Stimulated activated naive CD4-positive, alpha-beta T cell treated with Interleukin-2 at 50 U/mL for 16 hours (primary cell): Measurements from ENCODE around the gene SAE1.
"Not testable (repeated sequence)": the region's sequence is repeated elsewhere in the genome, so short reads cannot be mapped to it uniquely, and the experiment has no call there.

Source experiments
- DNase-seq: peaks from one replicate; lab custom pipeline; 2025; lab: John Stamatoyannopoulos, UW

The SAE1 gene

DNA sequence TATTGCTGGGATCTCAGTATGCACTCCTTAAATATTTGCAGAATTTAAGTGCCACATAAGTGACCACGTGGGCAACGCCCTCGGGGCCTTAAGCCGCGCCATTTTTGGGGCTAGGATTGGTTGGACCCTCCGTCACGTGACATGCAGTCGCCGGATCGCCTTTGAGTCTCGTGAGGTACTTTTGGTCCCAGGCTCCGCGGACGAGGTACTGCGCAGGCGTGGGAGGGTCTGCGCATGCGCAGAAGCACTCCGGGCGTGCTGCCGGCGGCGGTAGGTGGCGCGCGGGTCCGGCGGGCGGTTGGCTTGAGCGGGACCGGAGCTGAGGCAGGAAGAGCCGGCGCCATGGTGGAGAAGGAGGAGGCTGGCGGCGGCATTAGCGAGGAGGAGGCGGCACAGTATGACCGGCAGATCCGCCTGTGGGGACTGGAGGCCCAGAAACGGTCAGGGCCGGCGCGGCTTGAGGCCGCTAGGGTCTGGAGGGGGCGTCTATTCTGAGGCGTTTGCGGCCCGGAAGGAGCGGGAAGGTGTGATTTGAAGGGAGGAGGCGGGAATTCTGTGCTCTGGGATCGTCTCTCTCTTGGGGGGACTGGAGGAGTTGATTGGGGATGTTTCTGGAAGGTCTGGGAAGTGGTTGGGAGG, at the start of gene SAE1:
Gene SAE1, plus strand, starts transcription at position 247 of the 639 bp plus-strand sequence. Its CDS starts 96 bp downstream, at position 343.
- DNase-seq, result peak; percentile 94

GRCh38 chr19:47081095-47081494, 49.5 kb upstream of the SAE1 start:
- no peak for DNase-seq

- DNase-seq, result no peak
These were observed 48.1 kb upstream of the SAE1 start for GRCh38 chr19:47082493-47082892.

DNA sequence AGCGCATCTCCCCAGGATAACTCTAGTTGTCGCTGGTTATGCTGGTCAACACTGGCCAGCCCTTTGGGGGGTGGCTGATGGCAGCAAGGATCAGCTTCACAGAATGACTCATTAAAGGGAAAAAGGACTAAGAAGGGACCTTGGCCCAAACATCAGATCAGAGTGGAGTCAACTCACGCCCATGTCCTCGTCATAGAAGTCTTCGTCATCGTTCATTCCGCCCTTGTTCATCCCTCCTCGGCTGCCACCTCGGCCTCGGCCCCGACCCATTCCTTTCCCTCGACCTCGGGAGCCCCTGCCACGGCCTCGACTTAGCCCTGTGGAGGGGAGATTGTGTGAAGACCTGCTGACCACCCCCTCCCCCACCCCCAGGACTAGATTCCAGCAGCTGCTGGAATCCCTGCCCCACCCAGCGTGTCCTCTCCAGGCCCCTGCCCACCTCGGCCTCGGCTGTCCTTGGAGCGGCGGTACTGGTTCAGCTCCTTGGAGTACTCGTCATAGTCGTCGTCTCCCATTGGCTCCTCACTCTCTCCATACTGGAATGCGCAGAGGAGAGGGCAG, 45.7 kb upstream of the SAE1 start:
- no peak for DNase-seq

DNA sequence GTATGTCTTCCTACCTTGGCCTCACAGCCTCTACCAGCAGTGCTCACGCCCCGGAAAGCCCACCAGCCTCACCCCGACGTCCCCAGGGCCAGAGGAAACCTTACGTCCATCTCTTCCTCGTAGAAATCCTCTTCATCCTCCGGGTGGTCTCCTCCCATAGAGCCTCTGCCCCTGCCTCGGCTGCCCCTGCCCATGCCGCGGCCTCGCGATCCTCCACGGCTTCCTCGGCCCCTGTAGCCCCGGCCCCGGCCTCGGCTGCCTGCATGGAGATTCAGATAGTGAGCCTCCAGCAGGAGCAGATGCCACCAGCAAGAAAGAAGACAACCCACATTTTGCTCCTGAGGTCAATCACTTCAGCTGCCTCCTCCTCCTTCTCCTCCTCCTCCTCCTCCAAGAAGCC, 44.4 kb upstream of the SAE1 start:
- no peak for DNase-seq

GRCh38 chr19:47089767-47090350, 40.8 kb upstream of the SAE1 start:
- no peak for DNase-seq

- no peak for DNase-seq
These were observed 37.4 kb upstream of the SAE1 start for GRCh38 chr19:47093254-47093653.

GRCh38 chr19:47093841-47094240, 36.8 kb upstream of the SAE1 start:
- DNase-seq, result peak; percentile 39

DNA sequence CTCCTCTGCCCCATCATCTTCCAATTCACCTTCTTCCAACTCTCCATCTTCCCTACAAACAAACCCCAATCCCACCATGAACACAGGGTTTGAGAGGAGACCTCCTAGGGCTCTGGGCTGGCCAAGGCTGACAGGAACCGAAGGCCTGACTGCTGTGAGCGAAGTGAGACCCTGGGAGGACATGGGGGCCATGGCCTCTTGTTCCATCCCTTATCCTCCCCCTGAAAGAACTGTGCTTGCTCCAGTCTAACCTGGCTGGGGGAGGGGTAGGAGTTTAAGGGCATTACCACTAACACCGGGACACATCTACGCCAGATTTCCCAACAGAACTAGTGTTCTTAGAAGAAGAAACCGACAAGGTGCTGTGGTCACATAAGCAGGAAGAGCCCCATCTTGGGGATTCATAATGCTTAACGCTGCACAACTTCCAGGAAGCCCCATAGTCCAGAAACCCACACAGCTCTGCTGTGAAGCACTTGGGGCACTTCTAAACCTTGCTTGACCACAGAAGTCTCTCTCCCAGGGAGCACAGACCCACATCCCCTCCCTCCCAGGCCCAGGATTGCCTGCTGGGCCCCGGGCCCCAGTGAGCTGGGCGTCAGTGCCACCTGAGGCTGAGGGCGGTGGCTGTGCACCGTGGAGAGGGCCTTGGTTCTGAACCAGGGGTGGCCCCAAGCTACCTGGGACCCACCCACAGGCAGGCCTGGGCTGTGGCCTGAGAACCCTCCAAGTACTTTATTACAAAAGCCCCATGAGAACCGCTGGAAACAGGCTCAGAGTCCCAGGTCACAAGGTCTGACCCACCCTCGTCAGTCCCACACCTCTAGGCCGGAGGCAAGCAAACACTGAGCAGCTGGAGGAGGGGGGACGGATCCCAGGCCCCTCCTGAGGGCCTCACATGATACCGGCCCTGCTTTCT, 35.8 kb upstream of the SAE1 start:
- DNase-seq, result peak; percentile 34

DNA sequence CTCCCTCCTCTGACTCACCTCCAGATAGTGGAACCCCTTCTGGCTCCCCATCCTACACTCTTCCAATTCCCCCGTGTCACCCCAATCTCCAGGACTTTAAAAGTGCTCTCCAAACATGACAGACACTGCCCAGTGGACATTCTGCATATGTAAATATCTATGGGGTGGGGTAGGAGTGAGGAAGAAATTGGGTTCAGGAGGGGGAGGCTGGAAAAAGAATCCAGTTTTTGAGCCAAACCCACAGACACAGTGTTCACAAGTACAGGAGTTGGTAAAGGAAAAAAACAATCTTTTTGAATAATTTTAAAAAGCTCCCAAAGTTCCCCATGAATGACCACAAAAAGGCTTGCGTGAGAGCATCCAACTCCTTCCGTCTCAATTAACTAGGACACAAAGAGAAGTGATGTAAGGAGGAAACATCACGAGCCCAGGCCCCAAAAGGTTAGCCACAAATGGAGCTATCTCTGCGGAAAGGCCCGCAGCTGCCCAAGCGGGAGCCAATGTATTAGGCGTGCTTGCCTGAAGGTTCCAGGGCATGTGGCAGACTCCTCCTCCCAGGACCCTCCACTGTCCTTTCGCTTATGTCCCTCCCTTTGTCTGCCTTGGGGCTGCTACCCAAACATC, 35.0 kb upstream of the SAE1 start:
- DNase-seq, result no peak

DNA sequence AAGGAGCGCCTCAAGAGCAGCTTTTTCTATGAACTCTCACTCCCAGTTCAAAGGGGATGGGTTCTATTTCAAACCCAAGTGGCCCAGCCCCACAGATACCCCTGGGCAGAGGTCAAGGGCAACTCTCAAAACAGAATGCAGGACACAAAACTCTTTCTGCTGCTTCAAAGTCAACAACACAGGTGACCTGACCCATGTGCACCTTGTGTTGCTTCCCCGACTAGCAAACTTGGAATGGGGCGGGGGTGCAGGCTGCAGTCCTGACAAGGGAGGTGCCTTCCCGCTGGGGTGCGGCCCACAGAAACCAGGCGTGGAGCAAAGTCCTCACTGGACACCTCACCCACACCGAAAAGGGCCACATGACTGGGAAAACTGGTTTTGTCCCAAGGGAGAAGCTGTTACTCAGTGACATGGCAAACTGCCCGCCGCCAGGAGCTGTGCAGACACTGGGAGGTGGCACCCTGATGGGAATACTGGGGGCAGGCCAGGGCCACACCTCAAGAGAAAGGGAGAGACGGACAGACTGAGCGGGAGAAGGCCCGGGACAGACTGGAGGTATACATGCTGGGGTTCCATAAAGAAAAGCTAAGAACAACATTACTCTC, 34.4 kb upstream of the SAE1 start:
- no peak for DNase-seq

DNA sequence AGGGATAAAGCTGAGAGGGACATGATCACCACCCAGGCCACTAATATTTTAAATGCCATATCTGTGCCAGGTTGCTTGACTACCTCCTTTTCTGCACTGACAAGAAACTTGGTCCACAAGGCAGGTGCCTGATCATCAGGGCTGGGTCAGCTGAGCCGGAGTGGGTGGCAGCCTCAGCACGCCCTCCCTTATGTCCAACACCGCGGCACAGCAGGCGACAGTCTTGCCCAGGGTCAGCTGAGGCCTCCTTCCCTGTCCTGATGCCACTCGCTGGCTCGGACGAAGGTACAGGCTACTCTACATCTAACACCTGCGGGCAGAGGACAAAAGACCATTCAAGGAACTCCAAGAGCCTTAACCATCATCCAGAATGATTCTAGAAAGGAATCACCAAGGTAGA, 33.9 kb upstream of the SAE1 start:
- DNase-seq, result no peak

DNA sequence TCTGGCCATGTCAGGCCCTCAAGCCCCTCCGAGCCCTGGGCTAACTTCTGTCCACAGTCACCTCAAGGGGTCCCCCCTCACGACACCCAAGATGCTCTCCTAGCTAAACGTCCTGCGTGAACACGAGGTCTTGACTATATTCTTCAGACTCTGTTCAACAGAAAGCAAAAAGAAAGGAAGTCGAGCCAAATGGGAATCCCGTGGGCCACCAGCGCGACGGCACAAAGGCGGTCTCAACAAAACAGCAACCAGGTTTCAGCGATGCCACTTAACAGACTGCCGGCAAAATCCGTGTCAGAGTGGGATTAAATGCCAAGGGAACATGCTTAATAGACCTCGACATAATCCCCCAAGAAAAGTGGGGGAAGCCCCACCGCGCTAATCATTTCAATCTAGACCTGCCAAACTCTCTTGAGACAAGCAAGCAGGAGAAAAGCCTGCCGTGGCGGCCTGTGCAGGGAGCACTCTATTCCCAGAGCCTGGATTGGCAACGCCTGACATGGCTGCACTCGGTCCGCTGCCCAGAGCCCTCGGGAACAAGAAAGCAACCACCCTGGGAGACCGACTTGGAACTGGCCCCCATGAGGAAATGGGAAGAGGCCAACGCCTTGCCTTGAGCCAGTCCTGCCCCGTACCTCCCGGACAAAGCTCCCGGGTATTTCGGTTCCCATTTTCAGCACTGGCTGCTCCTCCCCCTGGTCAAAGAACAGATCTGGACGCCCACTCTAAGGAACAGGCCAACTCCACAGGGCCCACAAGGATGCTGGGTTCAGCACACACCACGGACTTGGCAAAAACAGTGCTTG, 33.0 kb upstream of the SAE1 start:
- DNase-seq, result no peak

DNA sequence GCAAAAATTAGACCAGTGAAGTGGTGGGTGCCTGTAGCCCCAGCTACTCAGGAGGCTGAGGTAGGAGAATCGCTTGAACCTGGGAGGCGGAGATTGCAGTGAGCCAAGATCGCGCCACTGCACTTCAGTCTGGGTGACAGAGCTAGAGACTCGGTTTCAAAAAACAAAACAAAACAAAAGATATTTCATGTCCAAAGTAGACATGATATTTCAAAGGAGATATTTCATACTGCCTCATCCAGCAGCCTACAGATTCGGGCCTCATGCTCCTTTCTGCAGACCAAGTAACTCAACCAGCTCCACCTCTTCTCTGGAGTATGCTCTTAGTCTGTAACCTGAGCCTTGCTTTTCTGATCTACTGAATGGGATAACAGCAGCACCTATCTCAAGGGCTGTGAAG, 32.0 kb upstream of the SAE1 start:
- DNase-seq, result no peak

GRCh38 chr19:47099576-47100050, 31.0 kb upstream of the SAE1 start:
- DNase-seq, result no peak

- DNase-seq, result no peak
These were observed 30.3 kb upstream of the SAE1 start for GRCh38 chr19:47100290-47100689.

DNA sequence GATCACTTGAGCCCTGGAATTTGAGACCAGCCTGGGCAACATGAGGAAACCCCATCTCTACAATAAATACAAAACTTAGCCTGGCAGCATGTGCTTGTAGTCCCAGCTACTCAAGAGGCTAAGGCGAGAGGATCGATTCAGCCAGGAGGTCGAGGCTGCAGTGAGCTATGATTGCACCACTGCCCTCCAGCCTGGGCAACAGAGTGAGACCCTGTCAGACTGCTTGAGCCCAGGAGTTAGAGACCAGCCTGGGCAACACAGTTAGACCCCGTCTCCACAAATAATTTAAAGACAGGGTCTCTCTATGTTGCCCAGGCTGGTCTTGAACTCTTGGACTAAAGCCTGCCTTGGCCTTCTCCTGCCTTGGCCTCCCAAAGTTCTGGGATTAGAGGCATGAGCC, 29.5 kb upstream of the SAE1 start:
- not testable (repeated sequence) for DNase-seq

DNA sequence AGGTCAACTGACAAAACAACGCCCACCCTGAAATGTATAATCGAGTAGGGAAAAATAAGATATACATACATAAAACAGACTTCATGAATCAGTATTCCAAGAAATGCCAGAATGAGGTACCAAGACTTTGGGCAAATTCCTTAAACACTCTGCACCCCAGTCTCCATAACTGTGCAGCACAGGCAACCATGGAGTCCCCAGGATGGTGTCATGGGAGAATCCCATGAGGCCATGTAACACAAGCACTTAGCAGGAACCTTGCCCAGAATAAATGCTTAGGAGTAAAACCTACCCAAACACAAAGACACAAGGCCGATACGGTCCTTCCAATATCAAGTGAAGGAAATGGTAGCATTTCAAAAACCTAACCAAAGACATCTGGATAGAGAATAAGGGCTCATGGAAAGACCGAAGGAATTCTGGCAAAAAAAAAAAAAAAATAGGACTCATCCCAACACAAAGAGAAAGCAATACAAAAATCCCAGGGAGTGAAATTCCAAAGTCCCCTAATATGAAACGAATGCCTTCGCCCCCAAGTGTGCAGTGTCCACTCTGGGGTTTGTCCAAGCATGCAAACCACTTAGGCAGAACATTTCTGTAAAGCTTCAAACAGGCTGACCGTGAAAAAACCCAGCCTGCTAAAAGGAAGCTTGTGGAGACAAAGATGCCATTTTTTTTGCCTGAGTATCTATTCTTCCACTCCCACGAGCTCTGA, 28.1 kb upstream of the SAE1 start:
- no peak for DNase-seq

- DNase-seq, result no peak
These were observed 26.0 kb upstream of the SAE1 start for GRCh38 chr19:47104680-47105079.

DNA sequence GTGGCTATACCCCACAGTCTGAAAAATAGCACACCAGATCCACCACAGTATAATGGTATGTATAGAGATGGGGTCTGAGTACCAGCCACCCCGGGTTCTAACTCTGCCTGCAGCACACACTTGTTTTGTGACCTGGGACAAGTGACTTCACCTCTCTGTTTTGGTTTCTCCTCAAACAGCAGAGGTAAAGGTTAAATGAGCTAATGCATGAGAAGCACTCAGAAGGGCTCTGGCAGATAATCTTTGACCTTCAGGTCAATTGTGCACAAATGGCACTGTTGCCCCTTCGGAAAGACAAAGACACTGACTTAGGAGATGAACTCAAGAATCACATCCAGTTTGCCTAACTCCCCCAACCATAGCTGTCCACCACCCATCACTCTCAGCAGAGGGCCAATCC, 24.8 kb upstream of the SAE1 start:
- no peak for DNase-seq
